Measurements from ENCODE around the gene NIN. TPM values are rescaled to one million over a fixed set of nuclear protein-coding genes. Genes with fewer than 3 reads are reported as not detected.
A peak's percentile ranks its signal among the peaks of the same experiment; 100 is the strongest.
"Not testable (repeated sequence)": the region's sequence is repeated elsewhere in the genome, so short reads cannot be mapped to it uniquely, and the experiment has no call there.

The NIN gene
- total and polyA plus RNA-seq, 11 donors = 11.7 to 48.3 (median 25.0) TPM

GRCh38 chr14:50711043-50711442 is 119.9 kb downstream of the NIN start:
- TF ChIP-seq POLR2A (IDR thresholded peaks at IDR 0.05) (no peak), CTCF (IDR thresholded peaks at IDR 0.05) (no peak)
- WGBS, 4 donors = 93 to 100% (median 96%) methylated on average over 3 of the region's 3 CpGs
- Histone ChIP-seq H3K27ac (no peak overlapping the region), H3K4me3 (no peak overlapping the region), H3K9me3 (no peaks in the 10 kb centered on the region), H3K4me1 (no peaks in the 10 kb centered on the region), H3K27me3 (no peaks in the 10 kb centered on the region), H3K36me3 (no peaks in the 10 kb centered on the region)
- DNase-seq (no peak), ATAC-seq (no peak)
- intact Hi-C loops (cut with DNase I) = loop anchor here in 7 of 10 donors (5.0 to 10.0 kb wide), 5 partner anchors 86 to 109 kb away; no protein-coding TSS in a partner anchor

- 47 to 63% (median 59%) methylated on average over 15 to 22 of the region's 22 CpGs for WGBS, 4 donors
- Histone ChIP-seq H3K27ac (no peak overlapping the region), H3K4me3 (no peak overlapping the region), H3K36me3 (no peaks in the 10 kb centered on the region), H3K27me3 (peaks cover 0 to 4% (median 0%) of the 10 kb centered on the region in 9 donors), H3K9me3 (no peaks in the 10 kb centered on the region), H3K4me1 (no peaks in the 10 kb centered on the region)
- intact Hi-C loops (cut with DNase I) = no loop called here
- TF ChIP-seq CTCF (IDR thresholded peaks at IDR 0.05) = no peak
- no peak for TF ChIP-seq POLR2A (IDR thresholded peaks at IDR 0.05)
- DNase-seq (peak in 2 of 5 donors; percentile 33 to 47), ATAC-seq (peak; percentile 47 to 88 (median 74))
These were observed 125.9 kb downstream of the NIN start for GRCh38 chr14:50705026-50705593.

GRCh38 chr14:50704454-50705010 is 126.4 kb downstream of the NIN start:
- Histone ChIP-seq H3K27ac (no peak overlapping the region), H3K4me3 (no peak overlapping the region), H3K36me3 (no peaks in the 10 kb centered on the region), H3K27me3 (peaks cover 0 to 4% (median 0%) of the 10 kb centered on the region in 9 donors), H3K4me1 (no peaks in the 10 kb centered on the region), H3K9me3 (no peaks in the 10 kb centered on the region)
- 91 to 94% (median 92%) methylated on average over 14 to 26 of the region's 26 CpGs for WGBS, 4 donors
- DNase-seq = no peak
- peak in 2 of 4 donors; percentile 9 to 36 for ATAC-seq
- intact Hi-C loops (cut with DNase I) = no loop called here
- no peak for TF ChIP-seq CTCF (IDR thresholded peaks at IDR 0.05)
- TF ChIP-seq POLR2A (IDR thresholded peaks at IDR 0.05) = no peak

GRCh38 chr14:50697659-50698290 is 133.2 kb downstream of the NIN start:
- H3K36me3 ChIP-seq = no peaks in the 10 kb centered on the region
- peaks cover 0 to 4% (median 0%) of the 10 kb centered on the region in 9 donors for H3K27me3 ChIP-seq
- no peak for DNase-seq
- no peak for ATAC-seq
- peaks cover 0 to 4% (median 0%) of the 10 kb centered on the region in 12 donors for H3K9me3 ChIP-seq
- H3K4me3 ChIP-seq = no peak overlapping the region
- TF ChIP-seq CTCF (IDR thresholded peaks at IDR 0.05) (no peak), POLR2A (IDR thresholded peaks at IDR 0.05) (no peak)
- no peak overlapping the region for H3K27ac ChIP-seq
- no peaks in the 10 kb centered on the region for H3K4me1 ChIP-seq
- 80 to 88% (median 82%) methylated on average over 4 of the region's 4 CpGs for WGBS, 4 donors
- intact Hi-C loops (cut with DNase I) = no loop called here

GRCh38 chr14:50694260-50694659 is 136.7 kb downstream of the NIN start:
- H3K4me3 ChIP-seq, H3K36me3 ChIP-seq, ATAC-seq, H3K27ac ChIP-seq, H3K9me3 ChIP-seq, H3K27me3 ChIP-seq, H3K4me1 ChIP-seq, DNase-seq: not testable (repeated sequence)
- WGBS, 4 donors = 94 to 100% (median 97%) methylated on average over 3 of the region's 3 CpGs
- intact Hi-C loops (cut with DNase I) = loop anchor here in 1 of 10 donors (5.0 kb wide), 1 partner anchor 92 kb away; no protein-coding TSS in a partner anchor
